ENCODE measurements around the gene TK1. TPM values are rescaled to one million over a fixed set of nuclear protein-coding genes. Genes with fewer than 3 reads are reported as not detected.
A peak's percentile ranks its signal among the peaks of the same experiment; 100 is the strongest.
"Not testable (repeated sequence)": the region's sequence is repeated elsewhere in the genome, so short reads cannot be mapped to it uniquely, and the experiment has no call there.

TK1 gene
- 171 and 190 TPM in 2 replicates for total RNA-seq (2022)
- percentile 84 among the genes with signal in this experiment for Bru-seq, nascent RNA
- BruChase-seq, experiment 1, labeled RNA remaining after a 2-hour chase: percentile 79 among the genes with signal in this experiment
- percentile 88 among the genes with signal in this experiment for BruChase-seq, experiment 2, labeled RNA remaining after a 6-hour chase
- long read RNA-seq, transcript TK1-203 (6 exons, 1,681 nt): minor isoform, 24 of 686 reads
- long read RNA-seq, transcript TK1-205 (7 exons, 642 nt): minor isoform, 5 of 686 reads
- long read RNA-seq, transcript TK1-201 (7 exons, 1,628 nt): major isoform, 599 of 686 reads
- long read RNA-seq, partial matches to known transcripts: 25 of 686 reads
- long read RNA-seq, other reads (novel, unspliced or antisense): 30 of 686 reads

DNA sequence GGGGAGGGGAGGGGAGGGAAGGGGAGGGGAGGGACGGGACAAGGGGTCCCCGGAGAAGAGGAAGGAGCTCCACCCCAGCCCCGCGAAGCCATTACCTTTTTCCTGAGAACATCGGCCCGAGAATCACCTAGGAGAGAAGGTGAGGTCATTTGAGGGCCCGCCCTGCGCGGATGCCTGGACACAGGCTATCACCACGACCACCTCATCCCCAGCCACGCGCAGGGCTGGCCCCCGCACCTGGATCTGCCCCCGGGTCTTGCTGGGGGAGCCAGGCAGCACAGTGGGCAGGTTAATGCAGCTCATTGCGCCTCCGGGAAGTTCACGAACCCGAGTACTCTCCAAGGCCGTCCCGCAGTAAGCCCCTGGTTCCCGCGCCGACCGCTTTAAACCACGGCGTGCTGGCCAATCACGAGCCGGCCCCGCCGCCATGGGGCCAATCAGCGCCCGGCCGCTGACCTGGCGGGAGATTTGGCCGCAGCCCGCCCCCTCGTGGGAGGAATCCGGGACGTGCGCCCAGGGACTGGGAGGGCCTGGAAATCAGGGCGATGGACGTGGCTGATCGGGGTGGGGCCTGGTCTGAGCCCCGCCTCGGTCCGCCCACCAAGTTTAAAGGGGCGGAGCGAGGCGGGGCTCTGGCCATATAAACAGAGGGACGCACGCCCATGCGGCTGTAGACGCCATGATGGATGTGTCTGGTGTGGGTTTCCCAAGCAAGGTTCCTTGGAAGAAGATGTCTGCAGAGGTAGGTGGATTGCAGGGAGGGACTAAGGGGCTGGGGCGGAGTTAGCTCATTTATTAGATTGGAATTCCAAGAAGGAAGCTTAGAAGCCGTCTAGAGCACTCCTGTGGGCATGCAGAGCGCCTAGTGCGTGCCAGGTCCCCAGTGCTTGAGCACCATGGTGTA lies at the start of gene TK1, which contains the start of gene AFMID:
Gene TK1, minus strand, starts transcription at position 361 of the 904 bp plus-strand sequence. Its CDS starts 58 bp downstream, at position 303.
Gene AFMID, plus strand, starts transcription at position 671 of the 904 bp plus-strand sequence. Its CDS starts 9 bp downstream, at position 680.
- no peaks in the 10 kb centered on the region for H3K27me3 Mint-ChIP-seq (ENCODE audit: insufficient read depth, unreplicated experiment)
- Histone ChIP-seq H3K27me3 (replicated peaks; ENCODE audit: control insufficient read depth, insufficient read depth, low read length) (no peaks in the 10 kb centered on the region), H3K36me3 (ENCODE audit: control insufficient read depth, insufficient read depth, low read length) (no peaks in the 10 kb centered on the region; the same call in 1 of the 2 replicates), H3K9me3 (no peaks in the 10 kb centered on the region), H3K4me3 (ENCODE audit: low read depth, low read length) (peak within 1 kb of the TSS; percentile 87), H3K4me1 (peaks cover 15% of the 10 kb centered on the region)
- TF ChIP-seq, protein P1, sequence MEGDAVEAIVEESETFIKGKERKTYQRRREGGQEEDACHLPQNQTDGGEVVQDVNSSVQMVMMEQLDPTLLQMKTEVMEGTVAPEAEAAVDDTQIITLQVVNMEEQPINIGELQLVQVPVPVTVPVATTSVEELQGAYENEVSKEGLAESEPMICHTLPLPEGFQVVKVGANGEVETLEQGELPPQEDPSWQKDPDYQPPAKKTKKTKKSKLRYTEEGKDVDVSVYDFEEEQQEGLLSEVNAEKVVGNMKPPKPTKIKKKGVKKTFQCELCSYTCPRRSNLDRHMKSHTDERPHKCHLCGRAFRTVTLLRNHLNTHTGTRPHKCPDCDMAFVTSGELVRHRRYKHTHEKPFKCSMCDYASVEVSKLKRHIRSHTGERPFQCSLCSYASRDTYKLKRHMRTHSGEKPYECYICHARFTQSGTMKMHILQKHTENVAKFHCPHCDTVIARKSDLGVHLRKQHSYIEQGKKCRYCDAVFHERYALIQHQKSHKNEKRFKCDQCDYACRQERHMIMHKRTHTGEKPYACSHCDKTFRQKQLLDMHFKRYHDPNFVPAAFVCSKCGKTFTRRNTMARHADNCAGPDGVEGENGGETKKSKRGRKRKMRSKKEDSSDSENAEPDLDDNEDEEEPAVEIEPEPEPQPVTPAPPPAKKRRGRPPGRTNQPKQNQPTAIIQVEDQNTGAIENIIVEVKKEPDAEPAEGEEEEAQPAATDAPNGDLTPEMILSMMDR (IDR thresholded peaks at IDR 0.05; ENCODE audit: insufficient read depth in 1 of 2, low read depth in 1 of 2, low read length in 1 of 2, severe bottlenecking in 1 of 2, unreplicated experiment in 1 of 2): peak; percentile 65 to 90
- H3K4me1 Mint-ChIP-seq (ENCODE audit: low read depth, unreplicated experiment): peaks cover 22% of the 10 kb centered on the region
- intact Hi-C loops (cut with micrococcal nuclease; ENCODE audit: unreplicated experiment): loop anchor here (2.0 to 5.0 kb wide), 3 partner anchors 18 to 235 kb away; partner anchors contain the start of genes SYNGR2 and TMC6
- peaks cover 80% of the 10 kb centered on the region for H3K36me3 Mint-ChIP-seq (ENCODE audit: insufficient read depth, unreplicated experiment)
- no peaks in the 10 kb centered on the region for H3K9me3 Mint-ChIP-seq (ENCODE audit: unreplicated experiment)
- peak within 1 kb of the TSS; percentile 75 for H3K27ac Mint-ChIP-seq (ENCODE audit: unreplicated experiment)
- DNase-seq: peak; percentile 98 to 100
- peak within 1 kb of the TSS; percentile 72 for H3K4me3 Mint-ChIP-seq (ENCODE audit: unreplicated experiment)
- ChIA-PET POLR2A (interaction anchor here (0.5 to 3.1 kb wide), 21 partner anchors 9 to 235 kb away, joined by 3 to 16 read pairs (median 5); partner anchors contain the start of gene SYNGR2), CTCF (interaction anchor here (0.6 to 2.8 kb wide), 16 partner anchors 10 to 235 kb away, joined by 3 to 17 read pairs (median 6); partner anchors contain the start of gene BIRC5)
- BruUV-seq (replicated peaks): no TSS peak

DNA sequence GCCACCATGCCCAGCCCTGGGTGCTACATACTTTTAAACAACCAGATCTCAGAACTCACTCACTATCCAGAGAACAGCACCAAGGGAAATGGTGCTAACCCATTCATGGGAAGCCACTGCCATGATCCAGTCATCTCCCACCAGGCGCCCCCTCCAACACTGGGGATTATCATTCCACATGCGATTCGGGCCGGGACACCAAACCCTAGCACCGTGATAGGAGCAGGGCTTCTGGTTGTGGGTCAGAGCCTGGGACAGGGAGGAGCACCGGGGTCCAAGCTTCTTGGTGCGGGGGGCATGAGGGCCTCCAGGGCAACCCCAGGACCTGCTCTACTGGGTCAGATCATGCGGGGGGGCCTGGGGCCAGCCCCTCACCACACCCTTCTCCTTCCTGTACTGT lies 49.0 kb upstream of the TK1 start:
- H3K27me3 Mint-ChIP-seq (ENCODE audit: insufficient read depth, unreplicated experiment): no peaks in the 10 kb centered on the region
- intact Hi-C loops (cut with micrococcal nuclease; ENCODE audit: unreplicated experiment): no loop called here
- Histone ChIP-seq H3K4me3 (ENCODE audit: low read depth, low read length) (no peak overlapping the region), H3K9me3 (no peaks in the 10 kb centered on the region), H3K4me1 (no peaks in the 10 kb centered on the region), H3K27me3 (replicated peaks; ENCODE audit: control insufficient read depth, insufficient read depth, low read length) (no peaks in the 10 kb centered on the region), H3K36me3 (ENCODE audit: control insufficient read depth, insufficient read depth, low read length) (no peaks in the 10 kb centered on the region)
- BruUV-seq (replicated peaks): no TSS peak
- TF ChIP-seq, protein P1 (IDR thresholded peaks at IDR 0.05; ENCODE audit: insufficient read depth in 1 of 2, low read depth in 1 of 2, low read length in 1 of 2, severe bottlenecking in 1 of 2, unreplicated experiment in 1 of 2): no peak
- H3K27ac Mint-ChIP-seq (ENCODE audit: unreplicated experiment): no peak overlapping the region
- H3K4me3 Mint-ChIP-seq (ENCODE audit: unreplicated experiment): no peak overlapping the region
- H3K4me1 Mint-ChIP-seq (ENCODE audit: low read depth, unreplicated experiment): no peaks in the 10 kb centered on the region
- no peak for DNase-seq
- CTCF ChIA-PET: interaction anchor here (0.8 kb wide), 1 partner anchor 59 kb away, joined by 4 read pairs; no protein-coding TSS in a partner anchor
- H3K9me3 Mint-ChIP-seq (ENCODE audit: unreplicated experiment): no peaks in the 10 kb centered on the region
- POLR2A ChIA-PET: no interaction called here
- H3K36me3 Mint-ChIP-seq (ENCODE audit: insufficient read depth, unreplicated experiment): no peaks in the 10 kb centered on the region

DNA sequence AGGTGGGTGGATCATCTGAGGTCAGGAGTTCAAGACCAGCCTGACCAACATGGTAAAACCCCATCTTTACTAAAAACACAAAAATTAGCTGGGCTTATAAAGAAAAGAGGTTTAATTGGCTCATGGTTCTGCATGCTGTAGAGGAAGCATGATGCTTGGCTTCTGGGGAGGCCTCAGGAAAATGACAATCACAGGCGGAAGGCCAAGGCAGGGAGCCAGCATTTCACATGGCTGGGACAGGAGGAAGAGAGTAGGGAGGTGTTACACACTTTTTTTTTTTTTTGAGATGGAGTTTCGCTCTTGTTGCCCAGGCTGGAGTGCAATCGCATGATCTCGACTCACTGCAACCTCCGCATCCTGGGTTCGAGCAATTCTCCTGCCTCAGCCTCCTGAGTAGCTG lies 48.2 kb upstream of the TK1 start:
- H3K4me1 ChIP-seq; H3K27me3 ChIP-seq (replicated peaks; ENCODE audit: control insufficient read depth, insufficient read depth, low read length); BruUV-seq (replicated peaks): not testable (repeated sequence)

More for the DNA sequence above, 48.2 kb upstream of the TK1 start:
- H3K36me3 Mint-ChIP-seq (ENCODE audit: insufficient read depth, unreplicated experiment); H3K9me3 ChIP-seq; H3K4me3 Mint-ChIP-seq (ENCODE audit: unreplicated experiment); H3K27ac Mint-ChIP-seq (ENCODE audit: unreplicated experiment); H3K9me3 Mint-ChIP-seq (ENCODE audit: unreplicated experiment); intact Hi-C loops (cut with micrococcal nuclease; ENCODE audit: unreplicated experiment); DNase-seq; H3K4me1 Mint-ChIP-seq (ENCODE audit: low read depth, unreplicated experiment); H3K27me3 Mint-ChIP-seq (ENCODE audit: insufficient read depth, unreplicated experiment); H3K4me3 ChIP-seq (ENCODE audit: low read depth, low read length); H3K36me3 ChIP-seq (ENCODE audit: control insufficient read depth, insufficient read depth, low read length): not testable (repeated sequence)
- CTCF ChIA-PET: interaction anchor here (0.8 kb wide), 1 partner anchor 58 kb away, joined by 4 read pairs; no protein-coding TSS in a partner anchor
- POLR2A ChIA-PET: interaction anchor here (0.6 kb wide), 1 partner anchor 233 kb away, joined by 3 read pairs; no protein-coding TSS in a partner anchor
